ENCODE results near the gene TMC4. TPM values are rescaled to one million over a fixed set of nuclear protein-coding genes. Genes with fewer than 3 reads are reported as not detected.
A peak's percentile ranks its signal among the peaks of the same experiment; 100 is the strongest.
"Not testable (repeated sequence)": the region's sequence is repeated elsewhere in the genome, so short reads cannot be mapped to it uniquely, and the experiment has no call there.

The TMC4 gene
- total and polyA plus RNA-seq, 2 experiments from 2014 or later, result 0.18 TPM; not detected in 1

- DNase-seq, result no peak
- peak overlapping the region; percentile 93 for H3K4me3 ChIP-seq
- H3K4me1 ChIP-seq (ENCODE audit: insufficient read depth), result peaks cover 21% of the 10 kb centered on the region
- H3K36me3 ChIP-seq (ENCODE audit: low read depth), result peaks cover 29% of the 10 kb centered on the region
- 0 to 1% methylated on average over 28 of the region's 28 CpGs for WGBS, 2 experiments (ENCODE audit: low coverage in 1 of 2, low lambda C conversion rate in 2 of 2, missing lambda C conversion rate in 2 of 2)
- H3K9me2 ChIP-seq (ENCODE audit: insufficient read depth), result no peaks in the 10 kb centered on the region
- H3F3A ChIP-seq (ENCODE audit: insufficient read depth), result peaks cover 38% of the 10 kb centered on the region
- H2AFZ ChIP-seq, result peak overlapping the region; percentile 65
- peak overlapping the region; percentile 97 for H3K9ac ChIP-seq
- peaks cover 28% of the 10 kb centered on the region; the same call in 1 of the 2 replicates for H4K20me1 ChIP-seq (ENCODE audit: insufficient read depth)
- H3K9me3 ChIP-seq (ENCODE audit: low read depth), result no peaks in the 10 kb centered on the region
- TF ChIP-seq EZH2phosphoT487 (IDR thresholded peaks at IDR 0.05; ENCODE audit: insufficient read depth, low read depth), result no peak
- H3K27ac ChIP-seq, result peak overlapping the region; percentile 97
- in situ Hi-C loops (cut with MboI), result no loop called here
- peaks cover 53% of the 10 kb centered on the region for H3K79me2 ChIP-seq (ENCODE audit: insufficient read depth)
- no peaks in the 10 kb centered on the region for H3K27me3 ChIP-seq (replicated peaks; ENCODE audit: insufficient read depth)
- H3K4me2 ChIP-seq (ENCODE audit: unreplicated experiment), result peak overlapping the region; percentile 96
Observed at GRCh38 chr19:54201172-54201701, 28.3 kb upstream of the TMC4 start.

GRCh38 chr19:54199401-54199800 lies 26.4 kb upstream of the TMC4 start:
- peaks cover 28% of the 10 kb centered on the region for H3F3A ChIP-seq (ENCODE audit: insufficient read depth)
- peaks cover 15% of the 10 kb centered on the region for H3K4me1 ChIP-seq (ENCODE audit: insufficient read depth)
- in situ Hi-C loops (cut with MboI), result no loop called here
- H3K79me2 ChIP-seq (ENCODE audit: insufficient read depth), result peaks cover 45% of the 10 kb centered on the region
- WGBS, 2 experiments (ENCODE audit: low coverage in 1 of 2, low lambda C conversion rate in 2 of 2, missing lambda C conversion rate in 2 of 2), result 81 to 84% methylated on average over 16 of the region's 16 CpGs
- H4K20me1 ChIP-seq (ENCODE audit: insufficient read depth), result peaks cover 22% of the 10 kb centered on the region; the same call in 1 of the 2 replicates
- H3K4me2 ChIP-seq (ENCODE audit: unreplicated experiment), result no peak overlapping the region
- no peak overlapping the region for H3K9ac ChIP-seq
- no peaks in the 10 kb centered on the region for H3K9me2 ChIP-seq (ENCODE audit: insufficient read depth)
- peaks cover 21% of the 10 kb centered on the region for H3K36me3 ChIP-seq (ENCODE audit: low read depth)
- H2AFZ ChIP-seq, result no peak overlapping the region
- no peaks in the 10 kb centered on the region for H3K27me3 ChIP-seq (replicated peaks; ENCODE audit: insufficient read depth)
- H3K4me3 ChIP-seq, result no peak overlapping the region
- no peaks in the 10 kb centered on the region for H3K9me3 ChIP-seq (ENCODE audit: low read depth)
- no peak overlapping the region for H3K27ac ChIP-seq
- no peak for DNase-seq
- TF ChIP-seq EZH2 (IDR thresholded peaks at IDR 0.05; ENCODE audit: insufficient read depth, poor library complexity, severe bottlenecking) (no peak), EZH2phosphoT487 (IDR thresholded peaks at IDR 0.05; ENCODE audit: insufficient read depth, low read depth) (no peak)

GRCh38 chr19:54197121-54197520 lies 24.2 kb upstream of the TMC4 start:
- no peak for TF ChIP-seq EZH2phosphoT487 (IDR thresholded peaks at IDR 0.05; ENCODE audit: insufficient read depth, low read depth)
- no peak for TF ChIP-seq EZH2 (IDR thresholded peaks at IDR 0.05; ENCODE audit: insufficient read depth, poor library complexity, severe bottlenecking)
- Histone ChIP-seq H3K79me2 (ENCODE audit: insufficient read depth) (peaks cover 44% of the 10 kb centered on the region), H4K20me1 (ENCODE audit: insufficient read depth) (peaks cover 6% of the 10 kb centered on the region; the same call in 1 of the 2 replicates), H3K4me1 (ENCODE audit: insufficient read depth) (peaks cover 6% of the 10 kb centered on the region), H3K27me3 (replicated peaks; ENCODE audit: insufficient read depth) (no peaks in the 10 kb centered on the region), H3K36me3 (ENCODE audit: low read depth) (peaks cover 11% of the 10 kb centered on the region), H3K9me2 (ENCODE audit: insufficient read depth) (no peaks in the 10 kb centered on the region), H2AFZ (no peak overlapping the region), H3K9me3 (ENCODE audit: low read depth) (no peaks in the 10 kb centered on the region), H3K27ac (no peak overlapping the region), H3K9ac (no peak overlapping the region), H3K4me3 (no peak overlapping the region), H3K4me2 (ENCODE audit: unreplicated experiment) (no peak overlapping the region), H3F3A (ENCODE audit: insufficient read depth) (peaks cover 25% of the 10 kb centered on the region)
- 86 to 88% methylated on average over 3 of the region's 3 CpGs for WGBS, 2 experiments (ENCODE audit: low coverage in 1 of 2, low lambda C conversion rate in 2 of 2, missing lambda C conversion rate in 2 of 2)
- DNase-seq, result no peak
- in situ Hi-C loops (cut with MboI), result no loop called here

GRCh38 chr19:54196536-54196935 lies 23.6 kb upstream of the TMC4 start:
- H3K27ac ChIP-seq, result no peak overlapping the region
- H3F3A ChIP-seq (ENCODE audit: insufficient read depth), result peaks cover 23% of the 10 kb centered on the region
- TF ChIP-seq EZH2phosphoT487 (IDR thresholded peaks at IDR 0.05; ENCODE audit: insufficient read depth, low read depth), result no peak
- TF ChIP-seq EZH2 (IDR thresholded peaks at IDR 0.05; ENCODE audit: insufficient read depth, poor library complexity, severe bottlenecking), result no peak
- peaks cover 42% of the 10 kb centered on the region for H3K79me2 ChIP-seq (ENCODE audit: insufficient read depth)
- peaks cover under 1% of the 10 kb centered on the region; the same call in 1 of the 2 replicates for H4K20me1 ChIP-seq (ENCODE audit: insufficient read depth)
- 94 to 95% methylated on average over 7 of the region's 7 CpGs for WGBS, 2 experiments (ENCODE audit: low coverage in 1 of 2, low lambda C conversion rate in 2 of 2, missing lambda C conversion rate in 2 of 2)
- H3K4me1 ChIP-seq (ENCODE audit: insufficient read depth), result peaks cover 7% of the 10 kb centered on the region
- in situ Hi-C loops (cut with MboI), result no loop called here
- no peak overlapping the region for H2AFZ ChIP-seq
- H3K4me2 ChIP-seq (ENCODE audit: unreplicated experiment), result no peak overlapping the region
- H3K4me3 ChIP-seq, result no peak overlapping the region
- no peaks in the 10 kb centered on the region for H3K9me3 ChIP-seq (ENCODE audit: low read depth)
- H3K36me3 ChIP-seq (ENCODE audit: low read depth), result peaks cover 6% of the 10 kb centered on the region
- no peak overlapping the region for H3K9ac ChIP-seq
- no peaks in the 10 kb centered on the region for H3K27me3 ChIP-seq (replicated peaks; ENCODE audit: insufficient read depth)
- no peaks in the 10 kb centered on the region for H3K9me2 ChIP-seq (ENCODE audit: insufficient read depth)
- no peak for DNase-seq

GRCh38 chr19:54194463-54194862 lies 21.5 kb upstream of the TMC4 start:
- H3K9ac ChIP-seq; H3K9me2 ChIP-seq (ENCODE audit: insufficient read depth); DNase-seq; H3K27me3 ChIP-seq (replicated peaks; ENCODE audit: insufficient read depth); H3K4me2 ChIP-seq (ENCODE audit: unreplicated experiment); H4K20me1 ChIP-seq (ENCODE audit: insufficient read depth); H3K4me1 ChIP-seq (ENCODE audit: insufficient read depth); H3K9me3 ChIP-seq (ENCODE audit: low read depth); H3K4me3 ChIP-seq; in situ Hi-C loops (cut with MboI); H3K27ac ChIP-seq; H3K36me3 ChIP-seq (ENCODE audit: low read depth); H2AFZ ChIP-seq: not testable (repeated sequence)
- WGBS, 2 experiments (ENCODE audit: low coverage in 1 of 2, low lambda C conversion rate in 2 of 2, missing lambda C conversion rate in 2 of 2), result 93 to 96% methylated on average over 12 of the region's 12 CpGs
- Histone ChIP-seq H3F3A (ENCODE audit: insufficient read depth) (peaks cover 18% of the 10 kb centered on the region), H3K79me2 (ENCODE audit: insufficient read depth) (peaks cover 36% of the 10 kb centered on the region)
